ENCODE data around the gene MX1.

MX1 gene

GRCh38 chr21:41466024-41466820, 40.2 kb downstream of the MX1 start:
- no peak for DNase-seq

DNA sequence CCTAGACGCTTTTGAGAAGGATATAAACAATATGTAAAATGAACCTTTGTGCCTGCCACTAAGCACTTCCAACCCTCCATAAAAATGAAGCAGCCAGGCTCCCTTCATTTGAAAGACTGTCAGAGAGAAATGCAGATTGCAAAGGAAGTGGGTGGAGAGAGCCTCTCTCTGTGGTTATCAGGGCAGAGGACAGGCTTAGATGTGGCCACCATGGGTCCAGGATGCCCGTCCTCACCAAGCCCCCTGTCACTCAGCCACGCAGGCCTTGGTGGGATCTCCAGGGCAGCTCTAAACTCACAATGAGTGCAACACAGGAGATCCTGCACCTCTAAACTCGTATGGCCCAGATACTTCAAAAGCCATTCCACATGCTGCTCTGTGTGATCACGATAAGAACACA, 44.0 kb downstream of the MX1 start:
- no peak for DNase-seq

- no peak for DNase-seq
Measured at GRCh38 chr21:41472753-41473548, 46.9 kb downstream of the MX1 start.

GRCh38 chr21:41475714-41476420, 49.8 kb downstream of the MX1 start:
- no peak for DNase-seq

DNA sequence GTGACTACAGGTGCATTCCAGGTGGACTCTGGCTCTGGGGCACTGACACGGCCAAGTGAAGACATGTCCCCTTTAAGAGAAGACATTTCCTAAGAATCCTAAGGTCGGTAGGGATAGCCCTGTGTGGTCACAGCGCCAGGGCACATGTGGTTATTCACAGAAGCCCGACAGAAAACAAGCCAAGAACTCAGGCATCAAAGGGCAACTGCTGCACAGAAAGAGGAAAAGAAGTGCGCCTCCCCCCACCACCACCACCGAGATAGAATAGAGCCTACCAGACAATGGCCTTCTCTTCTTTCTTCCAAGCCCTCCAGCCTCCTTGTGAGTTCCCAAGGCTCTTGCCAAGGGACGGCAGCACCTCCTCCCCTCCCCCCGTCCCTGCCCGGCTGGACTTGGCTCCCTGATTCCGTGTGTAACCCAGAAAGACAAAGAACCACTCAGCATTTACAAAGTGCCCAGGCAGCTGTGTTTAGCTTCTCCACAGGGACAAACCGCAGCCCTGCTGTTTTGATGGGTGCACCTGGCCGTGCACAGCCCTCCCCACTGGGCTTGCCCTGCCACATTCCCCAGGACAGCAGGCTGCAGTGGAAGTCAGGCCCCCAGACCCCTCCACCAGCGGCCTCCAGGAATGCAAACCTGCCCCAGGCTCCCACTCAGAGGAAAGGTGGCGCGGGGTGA, 51.7 kb downstream of the MX1 start:
- no peak for DNase-seq

- no peak for DNase-seq
Measured at GRCh38 chr21:41478319-41479177, 52.5 kb downstream of the MX1 start.

DNA sequence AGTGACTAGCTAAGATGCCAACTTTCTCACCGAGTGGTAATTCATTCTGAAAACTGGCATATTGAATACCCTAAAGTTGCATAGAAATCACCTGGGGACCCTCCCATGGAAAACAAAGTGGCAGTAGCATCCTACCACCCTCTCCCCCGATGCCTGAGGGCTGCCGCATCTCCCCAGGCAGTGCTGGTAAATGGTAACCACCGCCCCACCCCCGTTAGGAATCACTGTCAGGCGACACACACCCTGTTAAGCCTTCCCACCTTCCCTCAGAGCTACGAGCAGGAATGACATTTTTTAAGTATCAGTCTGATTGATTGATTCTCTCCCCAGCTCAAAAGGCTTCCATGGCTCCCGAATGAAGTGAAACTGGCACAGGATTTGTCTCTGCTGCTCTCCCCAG, 53.6 kb downstream of the MX1 start:
- DNase-seq, result no peak

DNA sequence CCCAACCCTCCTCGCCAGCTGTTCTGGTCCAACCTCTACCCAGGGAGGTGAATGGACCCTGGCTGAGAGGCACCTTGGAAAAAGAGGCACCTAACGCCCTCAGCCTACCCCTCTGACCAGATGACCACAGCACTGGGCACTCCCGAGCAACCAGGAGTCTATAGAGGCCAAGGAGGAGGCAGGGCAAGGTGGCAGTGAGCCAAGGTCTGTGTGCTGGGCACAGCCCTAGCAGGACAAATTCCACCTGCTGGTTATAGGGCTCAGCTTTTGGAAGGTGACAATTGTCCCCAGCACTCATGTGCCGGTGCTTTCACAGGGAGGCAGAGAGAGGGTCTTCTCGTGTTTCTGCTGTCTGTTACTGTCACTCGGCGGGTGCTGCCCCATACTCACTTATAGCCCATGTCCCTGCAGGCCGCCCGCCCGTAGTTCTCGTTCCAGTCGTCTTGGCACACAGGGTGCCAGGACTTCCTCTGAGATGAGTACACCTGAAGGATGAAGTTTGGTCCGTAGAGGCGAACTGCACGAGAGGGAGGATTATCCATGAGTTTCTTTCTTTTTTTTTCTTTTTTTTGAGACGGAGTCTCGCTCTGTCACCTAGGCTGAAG, 54.1 kb downstream of the MX1 start:
- DNase-seq, result no peak

- no peak for DNase-seq
Measured at GRCh38 chr21:41481191-41481590, 55.2 kb downstream of the MX1 start.

GRCh38 chr21:41482301-41482700, 56.3 kb downstream of the MX1 start:
- DNase-seq, result no peak

DNA sequence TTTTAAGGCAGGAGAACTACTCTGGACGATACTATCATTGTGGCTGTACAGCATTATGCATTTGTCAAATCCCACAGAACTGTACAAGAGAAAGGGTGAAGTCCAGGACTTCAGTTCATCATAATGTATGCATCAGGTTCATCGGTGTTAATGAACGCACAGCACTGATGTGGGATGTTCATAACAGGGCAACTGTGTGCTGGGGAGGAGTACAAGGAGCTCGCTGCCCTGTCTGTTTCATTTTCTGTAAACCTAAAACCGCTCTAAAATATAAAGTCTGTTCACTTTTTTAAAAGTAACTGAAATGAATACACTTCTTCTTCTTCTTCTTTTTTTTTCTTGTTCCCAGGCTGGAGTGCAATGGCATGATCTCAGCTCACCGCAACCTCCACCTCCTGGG, 56.9 kb downstream of the MX1 start:
- DNase-seq, result no peak

- DNase-seq, result no peak
Measured at GRCh38 chr21:41483415-41483814, 57.4 kb downstream of the MX1 start.

DNA sequence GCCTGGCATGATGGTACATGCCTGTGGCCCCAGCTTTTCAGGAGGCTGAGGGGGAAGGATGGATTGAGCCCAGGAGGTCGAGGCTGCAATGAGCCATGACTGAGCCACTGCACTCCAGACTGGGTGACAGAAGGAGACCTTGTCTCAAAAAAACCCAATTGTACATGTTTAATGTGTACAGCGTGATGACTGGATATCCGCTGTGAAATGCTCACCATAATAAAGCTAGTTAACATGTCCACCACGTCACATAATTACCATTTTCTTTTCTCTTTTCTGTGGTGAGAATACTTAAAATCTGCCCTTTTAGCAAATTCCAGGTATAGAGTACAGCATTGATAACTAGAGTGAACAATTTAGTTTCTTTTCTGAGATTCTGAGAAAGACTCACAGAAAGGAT, 57.9 kb downstream of the MX1 start:
- DNase-seq, result no peak

- no peak for DNase-seq
Measured at GRCh38 chr21:41487082-41487481, 61.0 kb downstream of the MX1 start.

- no peak for DNase-seq
Measured at GRCh38 chr21:41488080-41488479, 62.0 kb downstream of the MX1 start.

DNA sequence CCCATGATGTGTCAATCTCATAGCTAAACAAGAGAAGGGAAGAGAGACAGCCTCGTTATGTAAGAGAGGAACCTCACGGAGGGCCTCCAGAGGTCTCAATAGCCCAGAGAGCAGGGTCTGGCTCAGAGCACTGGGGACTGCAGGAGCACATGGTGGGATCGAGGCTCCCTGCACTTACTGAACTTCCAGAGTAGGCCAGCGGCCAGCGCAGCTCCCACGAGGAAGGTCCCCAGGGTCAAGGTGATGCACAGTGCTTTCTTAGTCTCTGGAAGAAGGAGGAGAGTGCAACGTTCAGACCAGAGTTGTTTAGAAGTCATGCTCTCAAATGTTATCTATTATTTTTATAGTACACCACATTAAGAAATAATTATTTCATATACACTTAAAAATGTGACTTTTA, 63.3 kb downstream of the MX1 start:
- no peak for DNase-seq

- DNase-seq, result no peak
Measured at GRCh38 chr21:41490330-41490729, 64.3 kb downstream of the MX1 start.

DNA sequence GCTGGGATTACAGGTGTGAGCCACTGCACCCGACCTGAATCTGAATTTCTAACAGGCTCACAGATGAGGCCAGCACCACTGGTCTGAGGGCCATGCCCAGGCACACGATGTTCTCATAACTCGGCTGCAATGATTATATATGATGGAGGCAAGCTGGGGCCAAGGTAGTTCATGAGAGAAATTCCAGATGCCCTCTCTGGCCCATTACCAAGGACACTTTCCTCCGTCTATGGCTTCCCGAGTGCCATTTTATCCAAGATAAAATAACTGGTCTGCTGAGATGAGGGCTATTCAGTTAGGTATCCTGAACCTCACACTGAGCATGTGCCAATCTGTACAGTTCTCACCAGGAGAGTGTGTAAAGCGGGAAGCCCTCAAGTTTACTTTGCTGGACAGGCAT, 65.4 kb downstream of the MX1 start:
- no peak for DNase-seq

DNA sequence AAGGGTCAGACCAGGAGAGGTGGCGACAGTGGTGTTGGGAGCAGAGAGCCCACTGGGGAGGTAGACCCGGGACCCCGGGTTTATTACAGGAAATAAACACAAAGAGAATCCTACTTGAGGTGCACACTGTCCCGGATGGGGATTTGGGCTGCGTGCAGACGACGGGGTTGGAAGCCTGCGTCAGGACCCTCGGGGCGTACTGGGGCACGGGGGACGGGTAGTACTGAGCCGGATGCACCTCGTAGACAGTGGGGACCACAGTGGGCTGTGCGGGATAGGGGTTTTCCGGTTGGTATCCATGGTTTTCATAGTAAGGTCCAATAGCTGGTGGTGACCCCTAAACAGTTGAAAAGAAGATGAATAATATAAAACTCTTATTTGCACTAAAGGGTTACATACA, 68.2 kb downstream of the MX1 start:
- no peak for DNase-seq

DNA sequence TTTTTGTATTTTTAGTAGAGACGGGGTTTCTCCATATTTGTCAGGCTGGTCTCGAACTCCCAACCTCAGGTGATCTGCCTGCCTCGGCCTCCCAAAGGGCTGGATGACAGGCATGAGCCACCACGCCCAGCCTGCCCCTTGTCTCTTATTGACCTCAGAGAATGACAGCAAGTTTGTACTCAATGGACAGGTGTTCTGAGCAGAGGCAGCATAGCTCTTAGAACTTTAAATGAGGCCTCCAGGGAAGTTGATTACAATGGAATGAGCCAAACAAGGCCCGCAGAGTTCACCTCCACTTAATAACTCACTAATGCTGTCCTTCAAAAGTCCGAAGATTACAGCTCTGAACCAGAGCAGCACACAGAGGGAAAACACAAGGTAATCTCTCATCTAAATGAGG, 71.0 kb downstream of the MX1 start:
- DNase-seq, result no peak

- DNase-seq, result no peak
Measured at GRCh38 chr21:41497788-41498187, 71.7 kb downstream of the MX1 start.

GRCh38 chr21:41499920-41500319, 73.9 kb downstream of the MX1 start:
- no peak for DNase-seq
